Parathyroid adenoma (tissue), 2 donors: ENCODE data around the gene SHANK1.

Experiments
- H2AFZ ChIP-seq: fragments of 300-600 bp; sonication (generic); one replicate; pipeline ENCODE4 v1.7.0; 2017; ENCODE audit warnings: antibody characterized with exemption, mild to moderate bottlenecking
- H3K27ac ChIP-seq: fragments of 300-600 bp; sonication (generic); one replicate; pipeline ENCODE4 v1.7.0; 2017
- H3K27me3 ChIP-seq: fragments of 300-600 bp; sonication (generic); one replicate; pipeline ENCODE4 v1.7.0; 2017; ENCODE audit warnings: low read length; ENCODE audit not compliant: control insufficient read depth, insufficient read depth
- H3K36me3 ChIP-seq: fragments of 300-600 bp; sonication (generic); one replicate; pipeline ENCODE4 v1.7.0; 2017; ENCODE audit warnings: low read length; ENCODE audit not compliant: control insufficient read depth, insufficient read depth
- H3K4me1 ChIP-seq: fragments of 300-600 bp; sonication (generic); one replicate; pipeline ENCODE4 v1.7.0; 2017; ENCODE audit warnings: control low read depth
- H3K4me2 ChIP-seq: fragments of 300-600 bp; sonication (generic); one replicate; pipeline ENCODE4 v1.7.0; 2017; ENCODE audit warnings: low read length
- H3K4me3 ChIP-seq: fragments of 300-600 bp; sonication (generic); one replicate; pipeline ENCODE4 v1.7.0; 2017; ENCODE audit warnings: low read depth, low read length
- H3K79me2 ChIP-seq: fragments of 300-600 bp; sonication (generic); one replicate; pipeline ENCODE4 v1.7.0; 2017; ENCODE audit warnings: control low read depth
- H3K9ac ChIP-seq: fragments of 300-600 bp; sonication (generic); one replicate; pipeline ENCODE4 v1.7.0; 2017; ENCODE audit warnings: mild to moderate bottlenecking
- H3K9me3 ChIP-seq: fragments of 300-600 bp; sonication (generic); one replicate; pipeline ENCODE4 v1.7.0; 2017; ENCODE audit warnings: low read length; ENCODE audit not compliant: control insufficient read depth
- TF ChIP-seq, protein P1 (sequence below): fragments of 300-600 bp; sonication (generic); IDR thresholded peaks from one replicate; pipeline ENCODE4 v1.7.0; 2017; ENCODE audit warnings: antibody characterized with exemption, mild to moderate bottlenecking
- donor health status: primary hyperparathyroidism.

SHANK1 gene

DNA sequence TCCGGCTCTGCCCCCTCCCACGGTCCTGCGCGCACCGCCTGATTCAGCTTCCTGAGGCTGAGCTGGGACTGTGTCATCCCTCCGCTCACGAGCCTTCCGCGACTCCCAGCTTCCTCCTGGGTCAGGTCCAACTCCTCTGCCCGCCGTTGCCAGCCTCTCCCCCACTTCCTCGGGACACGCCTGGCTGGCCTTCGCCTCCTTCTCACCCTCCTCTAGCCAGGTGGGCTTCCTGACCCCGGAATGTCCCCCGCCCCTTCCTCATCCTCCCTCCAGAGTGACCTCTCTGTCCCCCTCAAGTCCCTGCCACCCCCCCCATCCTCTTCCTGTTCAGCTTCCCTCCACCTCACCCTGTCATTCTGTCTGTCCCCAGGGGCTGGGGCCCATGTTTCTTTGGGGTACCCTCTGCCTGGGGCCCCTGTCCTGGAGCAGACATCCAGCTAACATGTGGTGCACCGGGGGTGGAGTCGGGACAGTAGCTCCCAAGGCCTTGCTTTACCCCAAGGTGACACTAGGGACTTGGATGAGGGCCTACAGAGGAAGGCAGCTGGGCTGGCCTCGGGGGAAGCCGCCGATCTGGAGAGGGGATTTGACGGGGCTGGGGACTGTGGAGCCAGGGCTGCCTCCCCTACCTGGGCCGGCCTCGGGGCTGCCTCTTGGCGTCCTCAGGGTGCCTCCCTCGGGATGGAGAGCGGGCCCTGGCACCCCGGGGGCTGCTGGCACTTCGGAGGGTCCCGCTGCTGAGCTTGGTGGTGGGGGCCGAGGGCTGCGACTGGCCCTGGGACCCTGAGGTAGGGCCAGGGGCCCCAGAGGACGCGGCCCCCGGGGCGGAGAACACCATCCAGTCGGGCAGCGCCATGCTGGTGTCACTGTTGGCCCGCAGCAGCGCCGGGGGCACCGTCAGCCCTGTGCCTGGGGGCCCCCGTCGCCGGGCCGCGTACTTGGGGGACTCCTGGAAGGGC lies 16.5 kb downstream of the SHANK1 start:
- no peak overlapping the region for H3K9ac ChIP-seq
- H3K4me3 ChIP-seq, result no peak overlapping the region
- no peaks in the 10 kb centered on the region for H3K4me1 ChIP-seq
- H3K9me3 ChIP-seq, result no peaks in the 10 kb centered on the region
- H3K27me3 ChIP-seq, result no peaks in the 10 kb centered on the region
- H2AFZ ChIP-seq, result no peak overlapping the region
- no peak overlapping the region for H3K4me2 ChIP-seq
- H3K36me3 ChIP-seq, result no peaks in the 10 kb centered on the region
- TF ChIP-seq, protein P1, sequence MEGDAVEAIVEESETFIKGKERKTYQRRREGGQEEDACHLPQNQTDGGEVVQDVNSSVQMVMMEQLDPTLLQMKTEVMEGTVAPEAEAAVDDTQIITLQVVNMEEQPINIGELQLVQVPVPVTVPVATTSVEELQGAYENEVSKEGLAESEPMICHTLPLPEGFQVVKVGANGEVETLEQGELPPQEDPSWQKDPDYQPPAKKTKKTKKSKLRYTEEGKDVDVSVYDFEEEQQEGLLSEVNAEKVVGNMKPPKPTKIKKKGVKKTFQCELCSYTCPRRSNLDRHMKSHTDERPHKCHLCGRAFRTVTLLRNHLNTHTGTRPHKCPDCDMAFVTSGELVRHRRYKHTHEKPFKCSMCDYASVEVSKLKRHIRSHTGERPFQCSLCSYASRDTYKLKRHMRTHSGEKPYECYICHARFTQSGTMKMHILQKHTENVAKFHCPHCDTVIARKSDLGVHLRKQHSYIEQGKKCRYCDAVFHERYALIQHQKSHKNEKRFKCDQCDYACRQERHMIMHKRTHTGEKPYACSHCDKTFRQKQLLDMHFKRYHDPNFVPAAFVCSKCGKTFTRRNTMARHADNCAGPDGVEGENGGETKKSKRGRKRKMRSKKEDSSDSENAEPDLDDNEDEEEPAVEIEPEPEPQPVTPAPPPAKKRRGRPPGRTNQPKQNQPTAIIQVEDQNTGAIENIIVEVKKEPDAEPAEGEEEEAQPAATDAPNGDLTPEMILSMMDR, result no peak
- H3K79me2 ChIP-seq, result no peaks in the 10 kb centered on the region
- H3K27ac ChIP-seq, result no peak overlapping the region

DNA sequence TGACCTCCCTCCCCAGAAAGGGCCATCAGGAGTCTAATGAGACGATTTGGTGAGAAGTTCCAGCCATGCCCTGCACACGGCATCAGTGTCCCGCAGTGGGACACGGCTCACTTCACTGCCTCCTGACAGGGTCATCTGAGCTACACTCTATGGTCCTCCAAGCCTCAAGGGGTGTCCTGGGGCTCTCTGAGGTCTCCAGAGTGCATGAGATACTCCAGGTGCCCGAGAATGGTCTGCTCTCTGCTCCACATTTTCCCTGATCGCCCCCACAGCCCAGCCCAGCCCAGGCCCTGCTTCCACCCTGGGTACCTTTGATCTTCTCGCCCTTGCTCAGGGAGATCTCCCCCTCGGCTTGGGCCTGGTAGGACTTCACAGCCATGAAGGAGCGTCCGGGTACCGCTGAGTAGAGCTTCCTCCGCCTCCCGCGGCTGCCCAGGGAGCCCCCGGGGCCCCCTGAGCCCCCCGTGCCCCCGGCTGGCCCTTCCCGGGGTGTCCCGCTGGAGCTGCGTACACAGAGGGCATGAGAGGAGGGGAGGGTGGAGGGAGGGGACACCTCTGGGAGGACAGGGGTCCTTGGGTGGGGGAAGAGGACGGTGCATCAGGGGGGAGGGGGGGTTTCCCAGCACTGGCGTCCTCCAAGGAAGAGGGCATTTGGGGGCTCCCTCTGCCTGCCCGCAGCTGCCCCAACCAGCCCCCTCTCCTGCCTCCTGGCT lies 17.3 kb downstream of the SHANK1 start:
- H2AFZ ChIP-seq, result no peak overlapping the region
- no peaks in the 10 kb centered on the region for H3K27me3 ChIP-seq
- no peaks in the 10 kb centered on the region for H3K9me3 ChIP-seq
- H3K4me2 ChIP-seq, result no peak overlapping the region
- no peak overlapping the region for H3K9ac ChIP-seq
- TF ChIP-seq, protein P1, result no peak
- no peak overlapping the region for H3K4me3 ChIP-seq
- no peaks in the 10 kb centered on the region for H3K4me1 ChIP-seq
- H3K79me2 ChIP-seq, result no peaks in the 10 kb centered on the region
- H3K36me3 ChIP-seq, result no peaks in the 10 kb centered on the region
- H3K27ac ChIP-seq, result no peak overlapping the region

DNA sequence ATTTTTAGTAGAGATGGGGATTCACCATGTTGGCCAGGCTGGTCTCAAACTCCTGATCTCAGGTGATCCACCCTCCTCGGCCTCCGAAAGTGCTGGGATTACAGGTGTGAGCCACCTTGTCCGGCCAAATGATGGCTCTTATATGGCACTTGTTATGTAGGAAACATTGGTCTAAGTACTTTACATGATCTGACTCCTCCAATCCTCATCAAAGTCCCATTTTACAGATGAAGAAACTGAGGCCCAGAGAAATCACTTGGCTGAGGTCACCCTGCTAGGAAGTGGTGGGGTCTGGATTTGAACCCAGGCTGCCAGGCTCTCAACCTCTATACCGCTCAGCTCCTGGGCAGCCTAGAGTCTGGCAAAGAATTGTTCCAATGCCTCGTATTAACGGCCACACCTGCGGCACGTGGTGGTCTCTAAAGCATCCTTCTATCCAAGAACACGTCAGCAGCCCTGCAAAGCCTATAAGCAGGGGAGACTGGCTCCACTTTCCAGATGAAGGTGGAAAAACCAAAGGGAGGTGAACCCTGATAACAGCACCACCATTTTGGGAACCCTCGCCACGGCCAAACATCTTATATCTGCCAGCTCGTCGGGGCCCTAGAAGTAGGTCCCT lies 18.1 kb downstream of the SHANK1 start:
- Histone ChIP-seq H3K27ac (no peak overlapping the region), H3K9ac (no peak overlapping the region), H3K27me3 (no peaks in the 10 kb centered on the region), H3K36me3 (no peaks in the 10 kb centered on the region), H3K4me3 (no peak overlapping the region), H3K79me2 (no peaks in the 10 kb centered on the region), H3K4me2 (no peak overlapping the region), H3K4me1 (no peaks in the 10 kb centered on the region), H2AFZ (no peak overlapping the region), H3K9me3 (no peaks in the 10 kb centered on the region)
- TF ChIP-seq, protein P1, result no peak

DNA sequence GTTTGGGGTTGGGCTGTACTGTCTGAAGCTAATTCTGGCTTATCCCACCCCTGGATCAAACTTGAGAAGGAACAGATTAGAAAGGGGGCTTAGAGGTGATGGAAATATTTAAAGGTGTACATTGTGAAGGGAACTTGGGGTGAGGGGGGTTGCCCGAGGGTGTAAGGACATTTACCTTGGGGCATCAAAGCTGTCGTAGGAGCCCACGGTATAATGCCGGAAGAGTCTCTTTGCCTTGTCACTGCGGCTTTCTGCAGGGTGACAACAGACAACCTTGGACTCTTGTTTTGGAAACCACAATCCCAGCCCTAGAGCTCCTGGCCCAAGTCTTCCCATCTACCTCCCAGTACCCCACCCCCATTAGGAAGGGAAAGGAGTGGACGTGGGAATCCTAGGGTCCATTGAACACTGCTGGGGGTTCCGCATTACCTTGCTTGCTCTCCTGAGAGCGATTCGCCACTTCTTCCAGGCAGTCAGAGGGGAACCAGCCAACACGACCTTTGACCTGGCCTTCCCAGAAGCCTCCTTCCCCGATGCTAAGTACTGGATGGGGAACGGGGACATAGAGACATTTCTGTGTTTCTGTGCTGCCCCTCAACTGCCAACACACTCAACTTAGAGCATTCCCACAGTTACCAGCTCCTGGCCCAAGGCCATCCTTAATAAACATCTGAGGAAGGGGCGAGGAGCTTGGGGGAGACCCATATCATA lies 22.0 kb downstream of the SHANK1 start:
- Histone ChIP-seq H3K79me2 (no peaks in the 10 kb centered on the region), H3K4me2 (no peak overlapping the region), H3K36me3 (no peaks in the 10 kb centered on the region), H3K9me3 (no peaks in the 10 kb centered on the region), H2AFZ (no peak overlapping the region), H3K27ac (no peak overlapping the region), H3K4me1 (peaks cover 3% of the 10 kb centered on the region), H3K9ac (no peak overlapping the region), H3K4me3 (no peak overlapping the region), H3K27me3 (peaks cover 3% of the 10 kb centered on the region)
- TF ChIP-seq, protein P1, result no peak
